Smooth muscle cell (in vitro differentiated cells): ENCODE data around the gene TRIM37. TPM values are rescaled to one million over a fixed set of nuclear protein-coding genes. Genes with fewer than 3 reads are reported as not detected.

ENCODE experiments used
- DNase-seq: peaks from one replicate; lab custom pipeline; 2025; ENCODE audit not compliant: unreplicated experiment; lab: John Stamatoyannopoulos, UW
- H2AFZ ChIP-seq: fragments of 200-600 bp; sonication (generic); 2 replicates; pipeline ENCODE4 v1.6.0; 2016; ENCODE audit warnings: antibody characterized with exemption, low read depth, mild to moderate bottlenecking
- H3F3A ChIP-seq: fragments of 200-600 bp; sonication (generic); 2 replicates; pipeline ENCODE4 v1.6.0; 2017; ENCODE audit warnings: antibody characterized with exemption, low read depth
- H3K27ac ChIP-seq: fragments of 200-600 bp; sonication (generic); 2 replicates; pipeline ENCODE4 v1.5.1; 2016; ENCODE audit warnings: low read depth, mild to moderate bottlenecking
- H3K27me3 ChIP-seq: fragments of 200-600 bp; sonication (generic); 2 replicates; pipeline ENCODE4 v1.6.1; 2016; ENCODE audit warnings: low read depth, mild to moderate bottlenecking
- H3K36me3 ChIP-seq: fragments of 200-600 bp; sonication (generic); 2 replicates; pipeline ENCODE4 v1.5.1; 2016; ENCODE audit warnings: low read depth
- H3K4me1 ChIP-seq: fragments of 200-600 bp; sonication (generic); 2 replicates; pipeline ENCODE4 v1.5.1; 2016; ENCODE audit warnings: low read depth
- H3K4me2 ChIP-seq: fragments of 200-600 bp; sonication (generic); 2 replicates; pipeline ENCODE4 v1.6.0; 2016; ENCODE audit warnings: mild to moderate bottlenecking
- H3K4me3 ChIP-seq: fragments of 200-600 bp; sonication (generic); 2 replicates; pipeline ENCODE4 v1.5.1; 2016; ENCODE audit warnings: mild to moderate bottlenecking
- H3K79me2 ChIP-seq: fragments of 200-600 bp; sonication (generic); 2 replicates; pipeline ENCODE4 v1.6.0; 2016; ENCODE audit warnings: low read depth, mild to moderate bottlenecking
- H3K9ac ChIP-seq: fragments of 200-600 bp; sonication (generic); 2 replicates; pipeline ENCODE4 v1.6.0; 2016; ENCODE audit warnings: low read depth
- H3K9me3 ChIP-seq: fragments of 200-600 bp; sonication (generic); replicated peaks from 2 replicates; pipeline ENCODE4 v1.5.1; 2016; ENCODE audit warnings: low read depth
- H4K20me1 ChIP-seq: fragments of 200-600 bp; sonication (generic); 2 replicates; pipeline ENCODE4 v1.6.0; 2016; ENCODE audit warnings: low read depth
- WGBS: methylation state at CpG from one replicate; pipeline ENCODE4 v1.1.7; 2016; ENCODE audit warnings: low lambda C conversion rate; 5-methylcytosine and 5-hydroxymethylcytosine counted together
- polyA plus RNA-seq: library from polyadenylated mRNA; unstranded; fragments of >200 nt; fragmentation: Nextera tagmentation; extraction: Ambion mirVana; gene quantifications from 2 replicates; pipeline ENCODE4 v1.2.1, GENCODE V29; 2016
- total RNA-seq: library from RNA; depleted of rRNA; stranded (reverse); fragments of >200 nt; gene quantifications from 2 replicates; pipeline ENCODE4 v1.2.3, GENCODE V29; 2014
- TF ChIP-seq, protein P1 (sequence below): fragments of 200-600 bp; sonication (generic); IDR thresholded peaks from 2 replicates; pipeline ENCODE4 v1.5.1; 2017; ENCODE audit warnings: borderline replicate concordance, mild to moderate bottlenecking, antibody characterized with exemption; ENCODE audit not compliant: insufficient read depth, poor library complexity, severe bottlenecking

The TRIM37 gene
- total and polyA plus RNA-seq, 2 experiments from 2014 or later: 8.0 to 16.5 TPM

DNA sequence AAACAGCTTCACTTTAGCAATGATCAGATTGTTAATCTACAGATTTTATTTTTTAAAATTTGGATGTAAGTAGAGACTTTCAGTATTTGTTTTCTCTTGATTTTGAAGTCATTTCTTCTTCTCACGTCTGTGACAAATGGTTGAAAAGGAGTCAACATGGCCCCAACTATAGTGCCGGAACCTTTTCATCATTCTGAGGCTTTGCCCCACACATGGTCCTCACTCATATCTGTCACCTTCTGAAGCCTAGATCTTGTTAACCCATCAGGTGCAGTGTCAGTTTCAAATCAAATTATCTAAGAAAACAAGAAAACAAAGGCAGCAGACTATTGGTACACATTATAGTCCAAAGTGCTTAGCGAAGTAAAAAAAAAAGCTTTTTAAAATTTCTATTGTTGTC lies 124.1 kb downstream of the TRIM37 start:
- Histone ChIP-seq H4K20me1 (no peaks in the 10 kb centered on the region), H3K4me1 (peaks cover 7% of the 10 kb centered on the region), H3K27me3 (no peaks in the 10 kb centered on the region), H3K36me3 (no peaks in the 10 kb centered on the region), H3K79me2 (no peaks in the 10 kb centered on the region), H3K4me3 (no peak overlapping the region), H3K27ac (no peak overlapping the region), H2AFZ (no peak overlapping the region), H3K9ac (no peak overlapping the region), H3F3A (no peaks in the 10 kb centered on the region), H3K4me2 (no peak overlapping the region), H3K9me3 (no peaks in the 10 kb centered on the region)
- no peak for DNase-seq
- WGBS: 95% methylated on average over 3 of the region's 3 CpGs
- TF ChIP-seq, protein P1, sequence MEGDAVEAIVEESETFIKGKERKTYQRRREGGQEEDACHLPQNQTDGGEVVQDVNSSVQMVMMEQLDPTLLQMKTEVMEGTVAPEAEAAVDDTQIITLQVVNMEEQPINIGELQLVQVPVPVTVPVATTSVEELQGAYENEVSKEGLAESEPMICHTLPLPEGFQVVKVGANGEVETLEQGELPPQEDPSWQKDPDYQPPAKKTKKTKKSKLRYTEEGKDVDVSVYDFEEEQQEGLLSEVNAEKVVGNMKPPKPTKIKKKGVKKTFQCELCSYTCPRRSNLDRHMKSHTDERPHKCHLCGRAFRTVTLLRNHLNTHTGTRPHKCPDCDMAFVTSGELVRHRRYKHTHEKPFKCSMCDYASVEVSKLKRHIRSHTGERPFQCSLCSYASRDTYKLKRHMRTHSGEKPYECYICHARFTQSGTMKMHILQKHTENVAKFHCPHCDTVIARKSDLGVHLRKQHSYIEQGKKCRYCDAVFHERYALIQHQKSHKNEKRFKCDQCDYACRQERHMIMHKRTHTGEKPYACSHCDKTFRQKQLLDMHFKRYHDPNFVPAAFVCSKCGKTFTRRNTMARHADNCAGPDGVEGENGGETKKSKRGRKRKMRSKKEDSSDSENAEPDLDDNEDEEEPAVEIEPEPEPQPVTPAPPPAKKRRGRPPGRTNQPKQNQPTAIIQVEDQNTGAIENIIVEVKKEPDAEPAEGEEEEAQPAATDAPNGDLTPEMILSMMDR: no peak

- WGBS: 91% methylated on average over 3 of the region's 3 CpGs
- no peak overlapping the region for H3K9ac ChIP-seq
- no peaks in the 10 kb centered on the region for H3K36me3 ChIP-seq
- no peak for DNase-seq
- H3K27ac ChIP-seq: no peak overlapping the region
- TF ChIP-seq, protein P1: no peak
- H3K27me3 ChIP-seq: no peaks in the 10 kb centered on the region
- H3K9me3 ChIP-seq: no peaks in the 10 kb centered on the region
- no peak overlapping the region for H3K4me3 ChIP-seq
- H4K20me1 ChIP-seq: no peaks in the 10 kb centered on the region
- H3K4me2 ChIP-seq: no peak overlapping the region
- no peaks in the 10 kb centered on the region for H3F3A ChIP-seq
- H3K4me1 ChIP-seq: peaks cover 7% of the 10 kb centered on the region
- H3K79me2 ChIP-seq: no peaks in the 10 kb centered on the region
- no peak overlapping the region for H2AFZ ChIP-seq
These were observed 125.8 kb downstream of the TRIM37 start for GRCh38 chr17:58980706-58981481.

- Histone ChIP-seq H3K9me3 (no peaks in the 10 kb centered on the region), H3K27me3 (no peaks in the 10 kb centered on the region), H3K9ac (no peak overlapping the region), H3K4me3 (no peak overlapping the region), H3K27ac (no peak overlapping the region), H3K36me3 (no peaks in the 10 kb centered on the region), H4K20me1 (no peaks in the 10 kb centered on the region), H3K79me2 (no peaks in the 10 kb centered on the region), H3K4me1 (no peaks in the 10 kb centered on the region), H3F3A (no peaks in the 10 kb centered on the region), H3K4me2 (no peak overlapping the region), H2AFZ (no peak overlapping the region)
- TF ChIP-seq, protein P1: no peak
- WGBS: 94% methylated on average over 3 of the region's 3 CpGs
- DNase-seq: no peak
These were observed 130.1 kb downstream of the TRIM37 start for GRCh38 chr17:58976541-58976940.

GRCh38 chr17:58974354-58974753 lies 132.3 kb downstream of the TRIM37 start:
- Histone ChIP-seq H3K36me3 (no peaks in the 10 kb centered on the region), H3K79me2 (no peaks in the 10 kb centered on the region), H3K9ac (no peak overlapping the region), H3K4me1 (no peaks in the 10 kb centered on the region), H3K9me3 (no peaks in the 10 kb centered on the region), H3F3A (no peaks in the 10 kb centered on the region), H2AFZ (no peak overlapping the region), H3K4me3 (no peak overlapping the region), H3K27me3 (no peaks in the 10 kb centered on the region), H4K20me1 (no peaks in the 10 kb centered on the region), H3K27ac (no peak overlapping the region), H3K4me2 (no peak overlapping the region)
- DNase-seq: no peak
- 88% methylated on average over 2 of the region's 2 CpGs for WGBS
- TF ChIP-seq, protein P1: no peak
